Rectal smooth muscle tissue (tissue), 1 donor: ENCODE data around the gene EFNA2.

Experiments
- H3K27ac ChIP-seq: one replicate; pipeline ENCODE4 v1.7.0; 2013; ENCODE audit warnings: low read depth, low read length, inconsistent platforms
- H3K27me3 ChIP-seq: one replicate; pipeline ENCODE4 v1.7.0; 2013; ENCODE audit warnings: low read length; ENCODE audit not compliant: control insufficient read depth, insufficient read depth
- H3K36me3 ChIP-seq: one replicate; pipeline ENCODE4 v1.7.0; 2013; ENCODE audit warnings: low read length; ENCODE audit not compliant: control insufficient read depth, insufficient read depth
- H3K4me1 ChIP-seq: one replicate; pipeline ENCODE4 v1.7.0; 2013; ENCODE audit warnings: low read length; ENCODE audit not compliant: control insufficient read depth, insufficient read depth
- H3K4me3 ChIP-seq: one replicate; pipeline ENCODE4 v1.7.0; 2013; ENCODE audit warnings: low read length
- H3K9ac ChIP-seq: one replicate; pipeline ENCODE4 v1.7.0; 2013; ENCODE audit warnings: low read length

Gene EFNA2

DNA sequence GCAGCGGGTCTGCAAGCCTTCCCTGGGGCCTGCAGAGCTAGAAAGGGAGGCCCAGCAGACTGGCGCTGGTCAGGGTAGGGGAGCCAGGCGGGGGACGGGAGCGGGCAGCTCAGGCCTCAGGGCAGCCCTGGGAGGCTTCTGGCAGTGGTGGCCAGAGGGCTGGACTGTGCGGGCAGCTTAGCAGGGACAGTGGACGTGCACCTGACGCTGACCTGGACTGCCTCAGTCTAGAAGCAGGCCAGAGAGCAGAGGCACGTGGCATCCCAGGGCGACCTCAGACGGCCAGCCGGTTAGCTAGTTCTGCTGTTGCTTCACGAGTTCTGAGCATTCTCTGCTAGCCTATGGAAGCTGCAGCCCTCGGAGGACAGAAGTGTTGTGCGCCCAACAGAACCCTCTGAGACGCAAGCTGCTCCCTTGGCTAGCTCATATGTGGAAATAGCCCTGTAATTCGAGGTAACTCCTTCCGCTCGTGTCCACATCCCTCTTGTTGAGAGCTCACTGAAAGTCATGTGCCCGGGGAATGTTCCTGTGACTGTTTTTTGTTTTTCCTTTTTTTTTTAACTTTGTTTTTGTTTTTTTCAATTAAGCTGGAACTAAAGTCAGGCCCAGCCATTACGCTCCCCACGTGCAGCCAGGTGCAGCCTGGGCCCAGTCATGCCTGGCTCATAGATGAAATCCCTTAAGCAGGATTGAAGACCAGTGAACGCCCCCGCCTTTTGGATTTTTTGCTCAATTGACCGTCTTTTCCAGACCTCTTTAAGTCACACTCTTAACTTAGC is 12.2 kb upstream of the EFNA2 start:
- H3K27me3 ChIP-seq = no peaks in the 10 kb centered on the region

DNA sequence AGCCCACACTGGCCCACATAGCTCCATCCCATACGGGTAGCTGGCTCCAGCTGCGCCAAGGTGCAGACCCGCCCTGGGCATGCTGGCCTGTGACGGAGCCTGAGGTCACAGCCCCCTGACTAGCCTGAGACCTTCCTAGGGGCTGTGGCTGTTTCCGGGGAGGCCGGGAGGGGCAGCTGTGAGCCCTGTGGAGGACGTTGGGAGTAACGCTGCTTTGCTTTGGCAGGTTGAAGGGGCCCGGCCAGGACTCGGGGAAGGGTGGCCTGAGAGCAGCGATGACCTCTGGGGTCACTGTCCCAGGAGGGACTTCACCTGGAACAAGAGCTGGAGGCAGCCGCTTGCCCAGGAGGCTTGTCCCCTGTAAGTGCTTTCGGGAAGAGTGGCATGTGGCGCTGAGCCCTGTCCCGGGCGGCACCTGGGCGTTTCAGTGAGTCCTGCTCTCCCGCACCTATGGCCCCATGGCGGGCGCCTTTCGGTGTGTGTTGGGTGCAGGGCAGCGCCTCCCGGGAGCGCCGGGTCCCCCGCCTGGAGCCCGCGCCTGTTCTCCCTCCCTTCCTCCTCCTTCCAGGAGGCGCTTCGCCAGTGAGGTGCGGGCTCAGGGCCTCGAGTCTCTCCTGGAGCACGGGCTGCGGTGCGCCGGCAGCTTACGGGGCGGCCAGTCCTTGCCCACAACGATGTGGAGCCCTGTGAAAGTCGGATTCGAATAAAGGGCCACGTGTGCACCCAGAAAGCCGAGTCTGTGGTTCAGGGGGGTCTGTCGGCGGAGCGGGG is 11.4 kb upstream of the EFNA2 start:
- peaks cover 55% of the 10 kb centered on the region for H3K4me1 ChIP-seq
- H3K27me3 ChIP-seq = no peaks in the 10 kb centered on the region
- peaks cover 35% of the 10 kb centered on the region for H3K36me3 ChIP-seq

More for the DNA sequence above, 12.2 kb upstream of the EFNA2 start:
- Histone ChIP-seq H3K36me3 (peaks cover 30% of the 10 kb centered on the region), H3K4me1 (peaks cover 59% of the 10 kb centered on the region), H3K4me3 (no peak overlapping the region), H3K9ac (no peak overlapping the region), H3K27ac (peak overlapping the region; percentile 99)

DNA sequence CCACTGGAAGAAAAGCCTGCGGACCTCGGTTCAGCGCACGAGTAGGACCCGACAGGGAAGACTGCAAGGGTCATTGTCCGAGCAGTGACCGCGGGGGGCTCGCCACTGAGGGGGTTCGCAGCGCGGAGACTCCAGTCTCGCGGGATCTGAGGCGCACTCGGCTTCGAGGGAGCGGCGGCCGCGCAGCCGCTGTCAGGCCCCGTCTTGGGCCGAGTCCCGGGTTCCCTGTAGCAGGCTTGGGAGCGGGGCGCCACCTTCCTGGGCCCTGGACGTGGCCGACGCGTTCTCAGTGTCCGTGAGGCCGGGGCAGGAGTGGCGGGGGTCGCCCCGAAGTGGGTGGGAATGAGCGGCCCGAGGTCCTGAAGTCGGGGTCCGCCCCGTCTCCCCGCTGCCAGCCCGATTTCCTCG is 10.8 kb upstream of the EFNA2 start:
- Histone ChIP-seq H3K9ac (no peak overlapping the region), H3K4me3 (peak overlapping the region; percentile 29), H3K36me3 (peaks cover 35% of the 10 kb centered on the region), H3K27ac (peak overlapping the region; percentile 99), H3K27me3 (no peaks in the 10 kb centered on the region), H3K4me1 (peaks cover 55% of the 10 kb centered on the region)

More for the DNA sequence above, 11.4 kb upstream of the EFNA2 start:
- H3K27ac ChIP-seq = peak overlapping the region; percentile 99
- no peak overlapping the region for H3K9ac ChIP-seq
- H3K4me3 ChIP-seq = peak overlapping the region; percentile 29

DNA sequence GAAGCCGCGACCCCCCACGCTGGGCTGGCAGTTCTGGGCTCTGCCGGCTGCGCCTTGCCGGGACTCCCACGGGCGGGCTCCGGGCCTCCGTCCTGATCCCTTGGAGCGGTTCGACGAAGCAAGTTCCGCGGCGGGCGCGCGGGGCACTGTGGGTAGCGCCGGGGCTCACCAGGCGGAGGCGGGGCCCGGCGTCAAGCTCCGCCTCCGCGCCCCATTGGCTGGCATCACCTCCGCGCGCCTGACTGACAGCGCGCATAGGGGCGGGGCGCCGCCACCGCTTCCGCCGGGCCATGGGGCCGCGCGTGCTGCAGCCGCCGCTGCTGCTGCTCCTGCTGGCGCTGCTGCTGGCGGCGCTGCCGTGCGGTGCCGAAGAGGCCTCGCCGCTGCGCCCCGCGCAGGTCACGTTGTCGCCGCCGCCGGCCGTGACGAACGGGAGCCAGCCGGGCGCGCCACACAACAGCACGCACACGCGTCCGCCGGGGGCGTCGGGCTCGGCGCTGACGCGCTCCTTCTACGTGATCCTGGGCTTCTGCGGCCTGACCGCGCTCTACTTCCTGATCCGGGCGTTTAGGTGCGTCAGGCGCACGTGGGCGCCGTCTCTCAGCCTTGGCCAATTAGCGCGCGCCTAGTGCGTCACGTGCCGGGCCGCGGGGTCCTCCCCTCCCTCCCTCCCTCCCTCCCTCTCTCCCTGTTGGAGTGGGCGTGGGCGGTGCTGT is 10.3 kb upstream of the EFNA2 start, which contains the start of gene FAM174C:
FAM174C (plus strand) TSS at position 271 of the 716 bp plus-strand sequence; CDS start at position 291, 20 bp downstream.
- no peaks in the 10 kb centered on the region for H3K27me3 ChIP-seq
- peak within 1 kb of the TSS; percentile 79 for H3K9ac ChIP-seq
- H3K4me1 ChIP-seq = peaks cover 51% of the 10 kb centered on the region
- H3K27ac ChIP-seq = peak within 1 kb of the TSS; percentile 99
- peak within 1 kb of the TSS; percentile 81 for H3K4me3 ChIP-seq
- H3K36me3 ChIP-seq = peaks cover 35% of the 10 kb centered on the region

DNA sequence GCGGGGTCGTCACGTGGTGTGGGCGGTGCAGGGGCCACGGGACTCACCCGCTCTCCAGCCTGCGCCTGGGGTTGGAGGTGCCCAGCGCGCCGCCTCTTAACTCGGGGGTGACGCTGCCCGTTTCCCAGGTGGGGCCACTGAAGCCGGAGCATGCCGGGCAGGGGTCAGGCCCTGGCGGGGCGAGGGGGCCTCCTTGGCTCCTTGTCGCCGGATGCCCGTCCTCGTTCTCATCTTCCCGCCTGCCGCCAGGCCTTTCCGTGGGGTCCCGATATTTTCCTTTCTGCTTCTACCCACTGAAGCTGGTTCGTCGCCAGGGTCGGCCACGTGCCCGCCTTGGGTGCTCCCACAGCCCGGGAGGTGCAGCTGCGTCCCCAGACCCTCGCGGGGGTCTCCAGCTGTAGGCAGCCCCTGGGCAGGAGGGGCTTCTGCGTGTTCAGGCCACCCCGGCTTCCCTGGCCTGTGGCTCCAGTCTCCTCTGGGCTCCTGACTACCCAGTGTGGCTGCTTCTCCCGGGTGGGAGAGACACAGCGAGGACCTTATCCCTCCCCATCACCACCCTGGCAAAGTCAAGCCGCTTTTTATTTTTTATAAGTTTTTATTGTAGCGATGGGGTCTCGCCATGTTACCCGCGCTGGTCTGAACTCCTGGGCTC is 9.6 kb upstream of the EFNA2 start:
- H3K4me3 ChIP-seq = peak overlapping the region; percentile 81
- peaks cover 30% of the 10 kb centered on the region for H3K36me3 ChIP-seq
- H3K4me1 ChIP-seq = peaks cover 44% of the 10 kb centered on the region
- H3K9ac ChIP-seq = peak overlapping the region; percentile 79
- H3K27ac ChIP-seq = peak overlapping the region; percentile 99
- no peaks in the 10 kb centered on the region for H3K27me3 ChIP-seq

DNA sequence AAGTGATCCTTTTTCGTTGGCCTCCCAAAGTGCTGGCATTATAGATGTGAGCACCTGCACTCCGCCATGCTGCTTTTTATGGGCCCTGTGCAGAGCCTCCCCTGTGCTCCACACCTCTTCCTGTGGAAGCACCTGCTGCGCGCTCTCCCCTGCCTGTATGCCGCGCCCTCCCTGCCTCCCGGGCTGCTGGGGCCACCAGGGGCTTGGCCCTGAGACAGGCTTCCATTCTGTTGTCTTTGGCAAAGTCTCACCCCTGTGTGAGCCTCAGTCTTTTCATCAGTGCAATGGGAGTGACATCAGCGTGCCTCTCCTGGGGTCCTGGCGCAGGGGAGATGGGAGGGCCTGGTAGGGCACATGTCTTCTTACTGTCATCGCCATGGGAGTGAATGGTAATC is 9.0 kb upstream of the EFNA2 start:
- peak overlapping the region; percentile 81 for H3K4me3 ChIP-seq
- no peak overlapping the region for H3K9ac ChIP-seq
- peaks cover 27% of the 10 kb centered on the region for H3K36me3 ChIP-seq
- H3K4me1 ChIP-seq = peaks cover 39% of the 10 kb centered on the region
- no peaks in the 10 kb centered on the region for H3K27me3 ChIP-seq
- H3K27ac ChIP-seq = no peak overlapping the region

DNA sequence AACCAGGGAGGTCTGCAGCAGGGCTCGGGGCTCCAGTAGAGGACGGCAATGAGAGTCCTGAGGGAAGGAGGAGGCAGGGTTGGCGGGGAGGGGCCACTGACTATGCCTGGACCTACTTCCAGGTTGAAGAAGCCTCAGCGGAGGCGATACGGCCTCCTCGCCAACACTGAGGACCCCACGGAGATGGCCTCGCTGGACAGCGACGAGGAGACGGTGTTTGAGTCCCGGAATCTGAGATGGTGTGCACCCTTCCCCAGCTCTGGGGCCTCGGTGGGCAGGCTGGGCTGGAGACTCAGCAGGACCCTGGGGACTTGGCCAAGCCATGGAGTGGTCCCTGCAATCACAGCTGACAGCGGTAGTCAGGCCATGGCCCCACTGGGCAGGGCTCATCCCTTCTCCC is 8.6 kb upstream of the EFNA2 start:
- Histone ChIP-seq H3K27me3 (peaks cover 3% of the 10 kb centered on the region), H3K4me3 (no peak overlapping the region), H3K27ac (no peak overlapping the region), H3K9ac (no peak overlapping the region), H3K4me1 (peaks cover 35% of the 10 kb centered on the region), H3K36me3 (peaks cover 25% of the 10 kb centered on the region)

DNA sequence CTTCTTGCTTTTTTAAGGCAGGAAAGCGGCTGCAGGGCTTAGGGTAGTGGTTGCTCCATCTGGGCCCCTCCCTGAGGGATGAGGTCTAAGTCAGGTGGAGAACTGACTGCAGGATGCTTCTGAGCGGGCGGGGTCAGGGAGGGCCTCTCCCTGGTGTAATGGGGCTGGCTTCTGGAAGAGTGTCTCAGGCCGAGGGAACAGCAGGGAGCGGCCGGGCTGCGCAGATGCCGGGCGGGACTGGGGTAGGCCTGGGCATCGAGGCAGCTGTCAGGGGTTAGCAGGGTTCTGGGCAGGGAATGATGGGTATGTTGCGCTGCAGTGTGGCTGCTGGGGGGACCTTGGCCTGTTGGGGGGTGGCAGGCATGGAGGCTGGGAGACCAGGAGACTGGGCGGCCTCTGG is 7.6 kb upstream of the EFNA2 start:
- H3K4me3 ChIP-seq = no peak overlapping the region
- H3K27me3 ChIP-seq = peaks cover 3% of the 10 kb centered on the region
- peaks cover 25% of the 10 kb centered on the region for H3K4me1 ChIP-seq
- H3K36me3 ChIP-seq = peaks cover 19% of the 10 kb centered on the region
- no peak overlapping the region for H3K27ac ChIP-seq
- H3K9ac ChIP-seq = no peak overlapping the region

DNA sequence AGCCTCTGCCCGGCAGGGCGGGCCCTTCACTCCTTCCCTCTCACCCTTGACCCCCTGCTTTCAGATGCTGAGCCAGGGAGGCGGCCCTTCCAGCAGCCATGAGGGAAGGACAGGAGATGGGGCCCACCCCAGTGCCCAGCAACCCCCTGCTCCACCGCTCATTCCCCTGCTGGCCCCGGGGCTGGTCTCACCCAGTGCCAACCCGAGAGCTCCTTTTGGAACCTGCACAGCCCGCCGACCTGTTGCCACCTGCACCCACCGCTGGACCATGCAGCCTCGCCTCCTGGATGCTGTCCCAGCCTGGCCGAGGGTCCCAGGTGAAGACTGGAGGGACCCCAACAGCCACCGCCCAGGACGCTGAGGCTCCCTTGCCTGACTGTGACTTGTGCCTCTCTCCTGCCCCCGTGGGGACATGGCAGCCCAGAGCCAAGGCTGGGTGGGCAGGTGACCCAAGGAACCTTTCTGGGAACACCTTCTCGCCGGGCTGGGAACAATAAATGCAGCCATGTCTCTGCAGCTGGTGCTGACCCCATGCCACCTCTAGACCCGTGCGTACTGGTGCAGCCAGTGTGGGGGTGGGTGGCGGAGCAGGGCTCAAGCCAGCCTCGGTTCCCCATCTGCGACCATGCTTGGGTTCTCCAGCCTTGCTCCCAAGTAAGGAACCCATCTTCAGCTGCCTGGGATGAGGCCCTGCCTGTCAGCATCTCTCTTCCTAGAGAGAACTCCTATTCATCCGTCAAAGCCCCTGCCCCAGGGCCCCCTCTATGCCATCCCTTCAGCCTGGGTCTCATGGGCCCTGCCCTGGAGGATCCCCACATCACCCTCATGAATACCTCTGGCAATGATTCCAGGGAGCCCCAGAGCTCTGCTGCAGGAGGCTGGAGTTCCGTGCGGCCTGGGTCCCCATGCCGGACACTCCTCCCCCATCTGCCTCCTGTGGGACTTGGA is 6.7 kb upstream of the EFNA2 start:
- peaks cover 8% of the 10 kb centered on the region for H3K27me3 ChIP-seq
- H3K36me3 ChIP-seq = peaks cover 11% of the 10 kb centered on the region
- H3K9ac ChIP-seq = no peak overlapping the region
- H3K27ac ChIP-seq = no peak overlapping the region
- no peak overlapping the region for H3K4me3 ChIP-seq
- H3K4me1 ChIP-seq = peaks cover 17% of the 10 kb centered on the region

DNA sequence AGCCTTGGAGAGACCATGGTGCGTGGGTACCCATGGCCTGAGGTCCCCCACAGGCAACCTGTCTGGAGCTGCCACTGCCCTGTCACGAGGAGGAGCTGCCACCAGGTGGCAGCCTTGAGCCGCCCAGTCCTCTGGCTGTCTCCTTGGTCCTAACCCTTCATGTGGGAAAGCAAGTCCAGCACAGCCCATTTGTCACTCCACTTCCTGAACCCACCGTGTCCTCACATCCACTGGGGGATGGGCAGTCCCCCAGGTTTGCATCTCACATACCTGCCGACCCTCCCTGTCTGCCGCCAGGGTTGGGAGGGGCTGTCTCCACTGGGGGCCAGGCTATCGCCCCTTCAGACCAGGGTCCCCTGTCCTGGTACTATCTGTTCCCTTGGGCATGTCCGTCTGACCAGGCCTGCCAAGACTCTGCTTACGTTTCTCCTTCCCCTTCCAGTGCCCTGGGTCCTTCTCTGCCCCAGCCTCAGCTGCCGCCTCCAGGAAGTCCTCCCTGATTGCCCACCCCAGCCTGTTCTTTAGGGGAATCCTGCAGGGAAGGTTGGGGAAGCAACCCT is 5.8 kb upstream of the EFNA2 start:
- Histone ChIP-seq H3K27me3 (peaks cover 13% of the 10 kb centered on the region), H3K4me1 (peaks cover 8% of the 10 kb centered on the region), H3K4me3 (no peak overlapping the region), H3K36me3 (peaks cover 5% of the 10 kb centered on the region), H3K9ac (no peak overlapping the region), H3K27ac (no peak overlapping the region)
